ACHN (cell line): ENCODE data around the gene FFAR1.
"Not testable (repeated sequence)": the region's sequence is repeated elsewhere in the genome, so short reads cannot be mapped to it uniquely, and the experiment has no call there.

Source experiments
- DNase-seq: peaks from one replicate; pipeline ENCODE4 v3.0.0-alpha.2; 2015
- in situ Hi-C: cut with HindIII; loops from 2 replicates; pipeline ENCODE4 v1.10.0; 2017; ENCODE audit warnings: low sequenced_read_pairs, low pct_ligation_motif_present, low pct_unique_long_range_greater_than_20kb

Gene FFAR1

DNA sequence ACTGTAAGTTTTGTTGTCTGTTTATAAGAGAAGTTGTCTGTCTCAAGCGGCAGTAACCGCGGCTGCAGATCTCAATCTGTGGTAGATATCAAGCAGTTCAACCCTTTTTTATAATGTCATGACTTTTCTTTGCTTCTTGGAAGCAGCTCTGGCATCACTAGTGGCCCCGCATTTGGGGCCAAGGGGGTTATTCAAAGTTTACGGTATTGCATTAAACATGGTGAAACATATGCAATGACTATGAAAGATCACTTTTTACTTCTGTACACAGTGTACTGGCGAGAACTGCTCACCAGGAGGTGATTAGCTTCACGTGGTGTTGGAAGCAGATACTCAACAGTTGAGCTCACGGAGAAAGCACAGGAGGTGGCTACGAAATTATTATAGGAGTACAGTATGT, 5.9 kb downstream of the FFAR1 start:
- in situ Hi-C loops, result no loop called here
- DNase-seq, result no peak

DNA sequence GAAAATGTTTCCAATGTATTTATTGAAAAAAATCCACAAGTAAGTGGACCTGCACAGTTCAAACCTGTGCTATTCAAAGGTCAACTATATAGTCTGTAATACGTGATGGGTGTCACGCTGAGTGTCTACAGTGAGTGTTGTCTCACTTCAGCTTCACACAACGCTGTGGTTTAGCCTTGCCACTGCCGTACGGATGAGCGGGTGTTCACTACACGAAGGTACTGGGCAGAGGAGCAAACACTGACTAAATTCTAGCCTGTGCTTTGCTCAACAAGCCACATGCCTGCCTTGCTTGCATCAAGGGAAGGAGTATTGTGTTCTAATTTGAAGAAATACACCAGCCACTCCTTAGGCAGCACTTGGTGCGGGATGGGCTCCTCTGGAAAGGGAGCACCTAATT, 7.2 kb downstream of the FFAR1 start:
- in situ Hi-C loops, result no loop called here
- DNase-seq, result no peak

DNA sequence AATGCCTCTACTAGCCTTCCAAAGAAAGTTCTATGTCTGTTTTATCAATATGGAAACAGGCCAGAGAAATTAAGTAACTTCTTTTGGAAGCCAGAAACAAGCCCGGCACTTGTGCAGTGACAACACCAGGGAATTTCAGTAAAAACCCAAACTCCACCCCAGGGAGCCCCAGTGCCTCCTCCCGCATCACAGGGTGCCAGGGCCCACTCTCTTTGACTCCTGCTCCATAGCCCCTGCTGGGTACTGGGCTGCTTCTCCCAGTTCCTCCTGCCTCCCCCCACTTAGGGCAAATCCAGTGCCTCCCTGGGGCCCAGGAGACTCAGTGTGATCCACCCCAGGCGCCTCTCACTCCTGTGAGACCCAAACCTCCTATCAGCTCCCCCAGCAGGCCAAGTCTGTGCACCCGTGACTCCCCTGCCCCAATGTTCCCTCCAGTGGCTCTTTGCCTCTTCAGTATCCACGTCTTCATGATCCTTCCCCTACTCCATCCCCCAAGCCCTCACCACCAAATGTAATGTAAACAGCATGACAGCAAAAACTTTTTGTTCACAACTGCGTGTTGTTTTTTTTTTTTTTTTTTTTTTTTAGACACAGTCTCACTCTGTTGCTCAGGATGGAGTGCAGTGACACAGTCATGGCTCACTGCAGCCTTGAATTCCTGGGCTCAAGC, 8.2 kb downstream of the FFAR1 start:
- in situ Hi-C loops, result no loop called here
- no peak for DNase-seq

DNA sequence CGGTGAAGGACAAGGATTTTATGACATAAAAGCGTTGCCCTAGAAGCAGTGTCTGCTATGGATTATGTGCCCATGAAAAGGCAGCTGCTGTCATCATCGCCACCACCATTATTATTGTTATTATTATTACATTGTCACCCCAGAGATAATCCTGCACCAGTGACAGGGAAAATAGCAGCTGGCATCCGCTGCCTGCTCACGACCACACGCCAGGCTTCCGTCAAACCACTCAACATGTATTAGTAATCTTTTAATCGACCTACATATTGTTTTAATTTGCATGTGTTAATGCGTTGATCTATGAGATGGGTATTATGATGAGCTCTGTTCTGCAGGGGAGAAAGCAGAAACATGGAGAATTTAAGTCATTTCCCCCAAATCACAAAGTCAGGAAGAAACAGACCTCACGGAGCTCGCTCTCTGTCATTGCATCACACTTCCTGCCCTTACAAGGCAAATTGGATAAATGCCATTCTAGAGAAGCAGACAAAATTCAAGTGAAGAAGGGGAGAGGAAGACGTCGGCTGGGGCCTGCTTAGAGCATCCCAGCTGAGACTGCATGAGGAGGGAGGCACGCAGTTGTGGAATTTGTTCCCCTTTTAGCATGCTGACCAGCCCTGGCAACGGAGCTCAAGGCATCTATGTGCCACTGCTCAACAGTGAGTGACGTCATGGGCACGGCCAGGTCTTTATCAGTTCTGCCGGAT, 10.3 kb downstream of the FFAR1 start, which contains the start of gene FFAR3:
Gene FFAR3, plus strand, starts transcription at position 594 of the 707 bp plus-strand sequence. CDS start 431 bp downstream, outside the sequence.
- in situ Hi-C loops, result no loop called here

DNA sequence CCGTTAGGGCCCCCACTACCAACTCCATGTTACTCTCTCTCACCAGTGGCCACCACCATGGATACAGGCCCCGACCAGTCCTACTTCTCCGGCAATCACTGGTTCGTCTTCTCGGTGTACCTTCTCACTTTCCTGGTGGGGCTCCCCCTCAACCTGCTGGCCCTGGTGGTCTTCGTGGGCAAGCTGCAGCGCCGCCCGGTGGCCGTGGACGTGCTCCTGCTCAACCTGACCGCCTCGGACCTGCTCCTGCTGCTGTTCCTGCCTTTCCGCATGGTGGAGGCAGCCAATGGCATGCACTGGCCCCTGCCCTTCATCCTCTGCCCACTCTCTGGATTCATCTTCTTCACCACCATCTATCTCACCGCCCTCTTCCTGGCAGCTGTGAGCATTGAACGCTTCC, 11.1 kb downstream of the FFAR1 start:
- in situ Hi-C loops, DNase-seq: not testable (repeated sequence)

More for the DNA sequence above, 10.3 kb downstream of the FFAR1 start, which contains the start of gene FFAR3:
- DNase-seq, result no peak

DNA sequence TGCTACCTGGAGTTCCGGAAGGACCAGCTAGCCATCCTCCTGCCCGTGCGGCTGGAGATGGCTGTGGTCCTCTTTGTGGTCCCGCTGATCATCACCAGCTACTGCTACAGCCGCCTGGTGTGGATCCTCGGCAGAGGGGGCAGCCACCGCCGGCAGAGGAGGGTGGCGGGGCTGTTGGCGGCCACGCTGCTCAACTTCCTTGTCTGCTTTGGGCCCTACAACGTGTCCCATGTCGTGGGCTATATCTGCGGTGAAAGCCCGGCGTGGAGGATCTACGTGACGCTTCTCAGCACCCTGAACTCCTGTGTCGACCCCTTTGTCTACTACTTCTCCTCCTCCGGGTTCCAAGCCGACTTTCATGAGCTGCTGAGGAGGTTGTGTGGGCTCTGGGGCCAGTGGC, 11.7 kb downstream of the FFAR1 start:
- DNase-seq, in situ Hi-C loops: not testable (repeated sequence)

DNA sequence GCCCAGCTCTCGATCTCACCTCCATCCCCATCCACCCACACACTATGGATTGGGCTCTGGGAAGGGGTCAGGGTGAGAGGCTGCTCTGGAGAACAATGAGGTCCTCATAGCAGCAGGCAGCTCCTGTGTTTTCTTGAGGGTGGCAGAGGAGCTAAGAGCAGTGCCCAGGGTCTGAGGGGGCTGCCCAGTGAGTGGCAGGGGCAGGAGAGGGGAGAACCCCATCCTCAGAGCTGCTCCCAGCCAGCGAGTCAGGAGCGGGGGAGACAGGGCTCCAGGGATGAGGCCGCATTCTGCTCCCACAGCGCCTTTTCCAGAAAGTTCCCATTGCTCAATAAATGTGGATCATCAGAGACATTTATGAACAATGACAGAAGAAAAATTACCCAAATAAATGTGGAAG, 12.4 kb downstream of the FFAR1 start:
- in situ Hi-C loops, result not testable (repeated sequence)

DNA sequence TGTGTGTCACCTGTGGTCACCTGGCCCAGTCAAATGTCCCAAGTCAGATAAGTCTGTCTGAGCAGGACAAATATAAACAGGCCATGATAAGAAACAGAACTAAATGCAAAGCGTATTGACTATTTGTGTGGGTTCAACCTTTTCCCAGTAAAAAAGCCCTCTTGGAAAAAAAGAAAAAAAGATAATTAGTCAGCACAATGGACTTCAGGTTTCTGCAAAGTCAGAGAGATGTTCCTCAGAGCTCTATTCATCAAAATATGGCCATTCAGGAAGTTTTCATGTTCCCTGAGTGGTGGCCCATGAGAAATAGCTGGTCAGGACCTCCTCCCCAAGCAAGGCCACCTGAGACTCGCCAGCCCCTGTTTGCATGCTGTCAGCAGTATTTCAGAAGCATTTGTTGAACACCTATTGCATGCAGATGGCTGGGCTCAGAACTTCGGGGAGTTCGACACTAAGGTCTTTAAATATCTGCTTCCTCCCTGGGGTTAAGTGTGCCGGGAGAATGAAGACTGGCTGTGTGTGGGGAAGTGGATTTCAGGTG, 13.2 kb downstream of the FFAR1 start:
- in situ Hi-C loops, result no loop called here

More for the DNA sequence above, 12.4 kb downstream of the FFAR1 start:
- not testable (repeated sequence) for DNase-seq

DNA sequence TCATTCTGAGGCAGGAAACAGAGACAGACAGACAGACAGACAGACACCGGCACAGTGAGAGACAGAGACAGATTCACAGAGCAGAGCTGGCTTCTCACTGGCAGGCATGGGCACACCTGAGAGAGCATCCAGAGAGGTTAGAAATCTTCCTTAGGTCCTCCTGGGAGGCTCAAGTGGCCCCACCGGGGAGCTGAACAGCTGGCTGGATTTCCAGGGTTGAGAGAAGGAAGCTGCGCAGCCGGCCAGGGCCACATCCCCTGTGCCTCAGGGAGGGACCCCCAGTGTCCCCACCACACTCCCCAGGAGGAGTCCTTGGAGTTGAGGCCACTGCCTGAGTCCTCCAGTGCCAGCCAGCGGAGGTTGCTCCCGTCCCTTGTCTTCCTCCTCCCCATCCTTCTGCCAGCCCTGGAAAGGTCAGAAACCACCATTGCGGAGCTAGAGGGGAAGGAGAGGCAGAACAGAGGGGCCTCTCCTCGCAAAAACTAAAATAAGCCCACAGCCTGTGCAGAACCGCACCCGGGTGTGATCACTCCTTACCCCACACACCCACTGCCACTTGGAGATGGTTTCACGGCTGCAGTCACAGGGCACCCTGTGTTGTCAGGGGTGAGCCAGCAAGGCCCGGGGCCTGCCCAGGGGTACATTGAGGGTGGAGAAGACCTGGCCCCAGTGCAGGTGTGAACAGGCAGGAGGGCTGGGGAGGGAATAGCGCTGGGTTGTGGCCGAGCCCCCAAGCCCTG, 14.7 kb downstream of the FFAR1 start:
- DNase-seq, result no peak
- in situ Hi-C loops, result no loop called here

More for the DNA sequence above, 13.2 kb downstream of the FFAR1 start:
- no peak for DNase-seq

DNA sequence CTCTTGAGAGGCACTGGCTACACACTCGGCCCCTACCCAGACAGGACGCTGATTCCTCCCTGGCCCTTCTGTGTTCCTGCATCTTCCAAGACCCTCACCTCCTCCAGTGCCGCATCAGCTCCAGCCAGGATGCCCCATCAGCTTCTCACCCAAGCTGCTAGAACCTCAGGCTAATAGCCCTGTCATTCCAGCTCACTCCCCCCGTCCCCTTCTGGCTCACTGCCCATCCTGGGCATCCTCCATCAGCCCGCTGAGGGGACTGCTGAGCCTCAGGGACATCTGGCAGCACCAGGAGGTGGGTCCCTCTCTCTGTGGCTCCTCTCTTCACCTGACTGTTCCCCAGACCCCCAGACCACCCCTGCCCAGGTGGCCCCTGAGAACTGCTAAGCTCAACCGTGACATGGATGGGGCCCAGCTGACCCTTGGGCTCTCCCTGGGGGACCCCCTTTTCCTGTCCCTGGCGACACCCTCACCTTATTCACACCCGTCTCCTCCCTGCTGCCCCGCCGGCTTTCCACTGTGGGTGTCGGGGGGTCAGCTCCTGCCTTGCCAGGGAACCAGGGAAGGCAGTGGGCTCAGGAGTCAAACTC, 15.4 kb downstream of the FFAR1 start:
- in situ Hi-C loops, result no loop called here
- no peak for DNase-seq

DNA sequence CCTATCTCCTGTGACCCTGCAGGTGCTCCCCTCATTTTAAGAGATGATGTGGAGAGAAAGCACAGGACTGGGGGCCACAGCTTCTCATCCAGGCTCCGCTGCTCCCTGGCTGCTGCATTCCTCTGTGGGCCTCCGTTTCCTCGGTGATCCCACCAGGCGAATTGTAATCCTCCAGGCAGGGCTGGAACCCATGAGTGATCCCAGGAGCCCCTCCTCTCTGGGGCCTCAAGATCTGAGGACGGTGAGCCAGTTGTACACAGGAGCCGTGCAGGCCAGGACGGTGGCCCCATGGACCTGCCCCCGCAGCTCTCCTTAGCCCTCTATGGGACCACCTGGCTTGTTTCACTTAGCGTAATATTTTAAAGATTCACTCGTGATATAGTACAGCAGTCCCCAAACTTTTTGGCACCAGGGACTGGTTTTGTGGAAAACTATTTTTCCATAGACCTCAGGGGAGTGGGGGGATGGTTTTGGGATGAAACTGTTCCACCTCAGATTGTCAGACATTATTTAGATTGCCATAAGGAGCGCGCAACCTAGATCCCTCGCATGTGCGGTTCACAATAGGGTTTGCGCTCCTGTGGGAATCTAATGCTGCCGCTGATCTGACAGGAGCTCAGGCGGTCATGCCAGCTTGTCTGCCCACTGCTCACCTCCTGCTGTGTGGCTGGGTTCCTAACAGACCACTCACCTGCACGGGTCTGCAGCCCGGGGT, 16.2 kb downstream of the FFAR1 start:
- no peak for DNase-seq
- in situ Hi-C loops, result no loop called here

DNA sequence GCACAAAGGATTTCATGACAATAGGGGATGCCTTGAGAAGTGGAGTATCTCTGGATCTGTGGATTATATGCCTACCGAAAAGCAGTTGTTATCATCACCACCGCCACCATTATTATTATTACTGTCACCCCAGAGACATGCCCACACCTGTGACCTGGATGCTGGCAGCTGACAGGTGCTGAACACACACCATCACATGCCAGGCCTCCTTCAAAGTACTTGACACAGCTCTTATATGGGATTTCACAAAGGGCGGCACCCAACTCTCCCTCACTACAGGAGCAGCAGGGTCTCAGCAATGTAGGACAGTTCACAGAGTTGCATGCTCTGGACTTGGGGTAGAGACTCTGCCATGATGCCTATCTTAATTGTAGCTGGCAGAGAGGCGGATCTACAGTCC, 17.6 kb downstream of the FFAR1 start:
- in situ Hi-C loops, result no loop called here
- no peak for DNase-seq

DNA sequence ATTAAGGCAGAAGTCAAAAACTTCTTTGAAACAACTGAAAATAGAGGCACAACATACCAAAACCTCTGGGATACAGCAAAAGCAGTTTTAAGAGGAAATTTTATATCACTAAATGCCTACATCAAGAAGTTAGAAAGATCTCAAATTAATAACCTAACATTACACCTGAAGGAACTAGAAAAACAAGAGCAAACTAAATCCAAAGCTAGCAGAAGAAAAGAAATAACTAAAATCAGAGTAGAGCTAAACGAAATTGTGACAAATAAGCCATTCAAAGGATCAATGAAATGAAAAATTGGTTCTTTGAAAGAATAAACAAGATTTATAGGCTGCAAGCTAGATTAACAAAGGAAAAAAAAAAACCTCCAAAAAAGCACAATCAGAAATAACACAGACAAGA, 20.7 kb downstream of the FFAR1 start:
- in situ Hi-C loops, result no loop called here
- no peak for DNase-seq

DNA sequence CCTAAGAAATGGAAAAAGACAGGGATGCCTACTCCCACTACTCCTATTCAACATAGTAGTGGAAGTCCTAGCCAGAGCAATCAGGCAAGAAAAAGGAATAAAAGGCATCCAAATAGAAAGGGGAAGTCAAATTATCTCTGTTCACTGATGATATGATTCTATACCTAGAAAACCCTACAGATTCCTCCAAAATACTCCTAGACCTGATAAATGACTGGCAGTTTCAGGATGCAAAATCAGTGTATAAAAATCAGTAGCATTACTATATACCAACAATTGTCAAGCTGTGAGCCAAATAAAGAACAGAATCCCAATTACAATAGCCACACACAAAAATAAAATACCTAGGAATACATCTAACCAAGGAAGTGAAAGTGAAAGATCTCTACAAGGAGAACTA, 21.8 kb downstream of the FFAR1 start:
- in situ Hi-C loops, result no loop called here
- no peak for DNase-seq

DNA sequence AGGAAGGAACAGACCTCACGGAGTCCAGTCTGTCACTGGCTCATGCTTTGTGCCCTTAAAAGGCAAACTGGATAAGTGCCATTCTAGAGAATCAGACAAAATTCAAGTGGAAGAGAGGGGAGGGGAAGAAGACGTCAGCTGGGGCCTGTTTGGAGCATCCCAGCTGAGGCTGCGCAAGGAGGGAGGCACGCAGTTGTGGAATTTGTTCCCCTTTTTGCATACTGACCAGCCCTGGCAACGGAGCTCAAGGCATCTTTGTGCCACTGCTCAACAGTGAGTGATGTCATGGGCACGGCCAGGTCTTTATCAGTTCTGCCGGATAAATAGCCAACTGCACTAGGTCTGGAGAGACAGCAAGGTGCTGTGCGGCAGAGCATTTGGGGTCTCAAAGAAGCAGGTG, 23.0 kb downstream of the FFAR1 start, which contains the start of gene GPR42:
Gene GPR42, plus strand, starts transcription at position 347 of the 400 bp plus-strand sequence. CDS start 292 bp downstream, outside the sequence.
- no peak for DNase-seq
- in situ Hi-C loops, result no loop called here

DNA sequence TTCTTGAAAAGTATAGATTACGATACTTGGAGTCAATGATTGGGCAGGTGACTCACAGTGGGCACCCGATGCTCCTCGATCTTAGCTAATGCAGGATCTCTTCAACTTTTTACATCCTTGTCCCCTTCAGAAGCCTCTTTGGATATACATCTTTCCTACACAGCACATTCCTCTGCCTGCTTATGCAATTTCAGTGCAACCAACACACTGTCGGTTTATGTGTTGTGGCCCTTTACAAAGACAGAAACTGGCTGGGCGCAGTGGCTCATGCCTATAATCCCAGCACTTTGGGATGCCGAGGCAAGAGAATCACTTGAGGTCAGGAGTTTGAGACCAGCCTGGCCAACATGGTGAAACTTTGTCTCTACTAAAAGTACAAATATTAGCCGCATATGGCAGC, 25.8 kb downstream of the FFAR1 start:
- in situ Hi-C loops, result no loop called here

DNA sequence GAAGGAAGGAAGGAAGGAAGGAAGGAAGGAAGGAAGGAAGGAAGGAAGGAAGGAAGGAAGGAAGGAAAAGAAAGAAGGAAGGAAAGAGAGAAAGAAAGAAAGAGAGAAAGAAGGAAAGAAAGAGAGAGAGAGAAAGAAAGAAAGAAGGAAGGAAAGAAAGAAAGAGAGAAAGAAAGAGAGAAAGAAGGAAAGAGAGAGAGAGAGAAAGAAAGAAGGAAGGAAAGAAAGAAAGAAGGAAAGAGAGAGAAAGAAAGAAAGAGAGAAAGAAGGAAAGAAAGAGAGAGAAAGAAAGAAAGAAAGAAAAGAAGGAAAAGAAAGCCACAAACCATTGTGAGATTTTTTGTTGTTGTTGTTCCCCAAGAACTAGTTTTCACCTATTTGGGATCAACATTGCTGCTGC, 26.3 kb downstream of the FFAR1 start:
- DNase-seq, in situ Hi-C loops: not testable (repeated sequence)

More for the DNA sequence above, 25.8 kb downstream of the FFAR1 start:
- no peak for DNase-seq
